ENCODE data around the gene MYL6B.

GRCh38 chr12:56160193-56160763, 7.9 kb downstream of the MYL6B start:
- TF ChIP-seq POLR2A (IDR thresholded peaks at IDR 0.05) (peak in 1 of 4 donors; percentile 24), CTCF (IDR thresholded peaks at IDR 0.05) (no peak)
